HG02798 (cell line): ENCODE results near the gene CUL4A.
A peak's percentile ranks its signal among the peaks of the same experiment; 100 is the strongest.
"Not testable (repeated sequence)": the region's sequence is repeated elsewhere in the genome, so short reads cannot be mapped to it uniquely, and the experiment has no call there.

Experiments used
- ATAC-seq: cut with Tn5 transposase; IDR thresholded peaks from one replicate; pipeline ENCODE4 v1.9.1; 2021; ENCODE audit warnings: mild to moderate bottlenecking; ENCODE audit not compliant: unreplicated experiment, poor library complexity

Gene CUL4A

DNA sequence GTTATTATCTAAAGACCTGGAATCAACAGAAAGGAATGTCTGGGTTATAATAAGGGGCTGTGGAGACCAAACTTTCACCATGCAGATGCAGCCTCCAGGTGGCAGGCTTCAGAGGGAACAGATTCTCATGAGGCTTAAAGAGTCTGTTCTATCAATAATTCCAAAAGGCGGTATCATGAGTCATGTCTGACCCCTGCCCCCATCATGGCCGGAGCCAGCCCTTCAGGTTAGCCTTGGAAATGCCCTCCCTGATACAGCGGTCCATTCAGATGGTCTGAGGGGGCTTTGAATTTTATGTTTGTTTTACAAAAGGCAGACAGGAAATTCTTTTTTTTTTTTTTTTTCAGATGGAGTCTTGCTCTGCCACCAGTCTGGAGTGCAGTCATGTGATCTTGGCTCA, 66.0 kb downstream of the CUL4A start:
- no peak for ATAC-seq

DNA sequence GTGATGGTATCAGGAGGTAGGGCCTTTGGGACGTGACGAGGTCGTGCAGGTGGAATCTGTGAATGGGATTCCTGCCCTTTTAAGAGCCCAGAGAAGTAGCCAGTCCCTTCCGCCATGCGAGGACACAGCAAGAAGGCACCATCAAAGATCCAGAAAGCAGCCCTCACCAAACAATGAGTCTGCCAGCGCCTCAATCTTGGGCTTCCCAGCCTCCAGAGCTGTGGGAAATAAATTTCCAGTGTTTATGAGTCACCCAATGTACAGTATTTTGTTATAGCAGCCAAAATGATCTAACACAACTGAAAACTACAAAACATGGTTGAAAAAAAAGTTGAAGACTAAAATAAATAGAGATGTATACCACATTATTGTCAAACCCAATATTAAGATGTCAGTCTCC, 70.7 kb downstream of the CUL4A start:
- ATAC-seq = no peak

DNA sequence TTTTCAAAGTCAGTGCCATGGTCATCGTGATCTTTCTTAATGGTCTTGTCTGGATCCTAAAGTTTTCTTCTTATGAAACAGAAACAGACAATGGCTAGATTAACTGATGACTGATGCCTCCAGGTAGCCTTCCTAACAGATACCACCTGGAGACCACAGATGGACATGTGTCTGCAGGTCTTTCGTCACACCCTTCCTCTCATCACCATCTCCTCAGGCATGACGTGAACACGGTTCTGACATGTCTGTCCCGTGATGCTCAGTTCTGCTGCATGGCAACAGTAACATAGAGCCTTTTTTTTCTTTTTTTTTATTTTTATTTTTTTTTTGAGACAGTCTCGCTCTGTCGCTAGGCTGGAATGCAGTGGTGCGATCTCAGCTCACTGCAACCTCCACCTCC, 74.5 kb downstream of the CUL4A start:
- ATAC-seq = no peak

DNA sequence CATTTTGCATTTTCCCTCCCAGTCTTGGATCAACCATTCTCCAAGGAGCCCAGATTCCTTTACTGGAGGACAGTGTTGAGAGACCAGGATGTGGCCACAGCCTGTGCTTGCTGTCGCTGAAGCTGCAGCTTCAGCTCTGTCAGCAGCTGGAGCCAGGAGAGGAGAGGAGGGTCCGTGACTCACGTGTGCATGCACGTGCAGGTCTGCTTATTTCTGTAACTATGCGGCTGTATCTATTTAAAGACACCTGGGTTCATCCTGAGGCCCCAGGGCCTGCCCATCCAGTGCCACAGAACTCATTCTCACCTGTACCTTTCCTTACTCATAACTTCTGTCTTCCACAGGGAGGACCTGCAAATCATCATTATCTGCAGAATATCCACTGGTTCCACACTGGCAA, 79.5 kb downstream of the CUL4A start:
- no peak for ATAC-seq

DNA sequence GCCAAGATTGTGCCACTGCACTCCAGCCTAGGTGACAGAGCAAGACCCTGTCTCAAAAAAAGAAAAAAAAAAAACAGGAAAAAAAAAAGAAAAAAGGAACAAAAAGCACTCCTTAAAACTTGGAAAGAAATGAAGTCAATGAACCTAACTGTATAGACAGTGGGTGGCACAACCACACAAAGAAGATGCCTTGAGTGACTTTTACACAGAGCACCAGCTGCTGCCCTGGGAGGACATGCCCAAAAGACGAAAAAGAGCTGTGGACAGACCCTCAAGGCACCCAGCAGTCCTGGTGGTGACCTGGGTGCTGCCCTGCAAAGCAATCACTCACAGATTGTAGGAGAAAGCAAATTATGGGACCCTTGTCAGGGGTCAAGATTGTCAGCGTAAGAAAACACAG, 81.7 kb downstream of the CUL4A start:
- no peak for ATAC-seq

DNA sequence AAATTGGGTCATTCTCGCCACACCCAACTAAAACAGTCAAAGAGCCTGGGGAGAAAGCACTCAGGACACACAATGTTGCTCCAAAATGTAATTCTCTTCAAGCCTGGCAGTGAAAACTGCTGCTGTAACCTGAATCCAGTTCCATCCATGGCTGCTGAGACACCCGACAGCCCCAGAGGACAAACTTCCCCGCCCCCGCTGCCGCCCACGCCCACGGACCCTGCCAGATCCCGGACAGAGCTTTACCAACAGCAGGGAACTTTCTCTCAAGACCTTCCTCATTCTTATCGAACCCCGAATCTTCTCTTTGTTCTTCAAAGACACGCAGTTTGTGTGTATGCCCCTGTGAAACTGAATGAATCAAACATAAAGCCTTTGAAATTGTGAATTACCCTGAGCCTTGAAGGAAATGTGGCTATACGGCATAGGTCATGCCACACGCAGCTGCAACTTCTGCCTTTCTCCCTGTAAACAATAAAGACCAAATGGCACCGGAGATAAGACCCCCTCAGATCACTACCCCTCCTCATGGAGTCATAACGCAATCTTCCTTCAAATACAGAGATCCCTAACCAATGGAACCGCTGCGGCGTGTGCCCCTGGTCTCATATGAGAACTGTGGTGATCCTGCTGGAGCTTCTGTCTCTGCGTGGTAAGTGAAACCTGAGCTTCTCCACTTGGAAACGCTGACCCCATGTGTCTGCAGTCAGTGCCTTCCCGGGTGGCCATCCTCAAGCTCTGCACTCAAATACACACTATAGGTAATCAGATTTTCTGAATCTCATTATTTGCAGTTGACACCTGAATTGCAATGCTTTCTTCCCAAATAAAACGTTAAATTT, 82.8 kb downstream of the CUL4A start:
- no peak for ATAC-seq

DNA sequence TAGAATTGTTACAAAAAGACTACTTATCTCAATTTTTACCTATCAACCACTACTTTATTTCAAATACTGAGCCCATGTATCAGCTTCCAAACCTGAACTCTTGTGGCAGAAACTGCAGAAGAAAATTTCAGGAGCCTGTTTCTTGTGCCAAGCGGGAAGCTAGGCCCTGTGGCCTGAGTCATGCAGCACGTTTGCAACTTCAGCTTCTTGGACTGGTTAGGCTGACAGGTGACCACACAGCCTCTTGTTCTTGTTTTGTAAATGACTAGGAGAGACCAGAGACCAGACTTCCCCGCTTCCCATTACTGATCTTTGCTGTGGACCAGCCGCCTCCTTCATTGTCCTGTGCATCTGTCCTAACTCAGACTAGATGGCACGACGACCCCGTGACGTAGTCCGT, 84.3 kb downstream of the CUL4A start:
- ATAC-seq = no peak

DNA sequence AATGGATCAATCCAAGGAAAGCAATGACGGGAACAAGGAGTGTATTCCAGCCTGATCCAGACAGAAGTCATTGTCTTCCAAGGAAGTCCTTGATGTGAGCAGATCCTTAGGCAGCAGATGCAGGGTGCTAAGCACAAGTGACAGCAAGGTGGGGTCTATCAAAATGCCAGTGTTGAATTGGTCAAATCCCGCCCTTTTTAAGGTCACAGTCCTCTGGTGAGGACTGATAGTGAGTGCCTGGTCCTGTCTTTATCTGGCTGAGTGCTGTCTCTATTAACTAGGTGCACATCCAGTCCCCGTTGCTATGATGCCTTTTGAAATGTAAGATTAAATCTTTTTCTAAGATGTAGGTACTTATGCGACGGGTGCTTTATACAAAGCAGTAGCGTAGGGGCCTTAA, 86.4 kb downstream of the CUL4A start:
- ATAC-seq = no peak

DNA sequence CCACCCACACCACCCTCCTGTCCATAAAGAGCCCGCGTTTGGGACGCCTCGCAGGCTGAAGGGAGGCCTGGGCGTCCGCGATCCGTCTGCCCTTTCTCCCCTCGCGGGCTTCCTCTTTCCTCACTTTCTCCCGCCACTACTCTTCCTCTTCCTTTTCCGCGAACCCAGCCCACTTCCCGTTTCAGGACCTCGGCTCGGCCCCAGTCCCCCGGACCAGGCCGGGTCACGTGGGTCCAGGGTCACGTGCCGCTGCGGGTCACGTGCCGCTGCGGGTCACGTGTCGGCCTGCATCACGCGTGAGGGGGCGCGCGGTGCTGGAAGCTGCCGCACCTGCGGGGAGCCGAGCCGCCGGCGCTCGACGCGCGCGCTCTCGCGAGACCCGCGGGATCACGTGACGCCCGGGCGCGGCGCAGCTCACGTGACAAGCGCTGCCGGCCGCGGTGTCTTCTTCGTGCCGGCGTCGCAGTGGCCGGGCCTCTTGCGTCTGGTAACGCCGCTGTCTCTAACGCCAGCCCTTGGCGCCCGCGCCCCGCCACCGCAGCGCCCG, 87.5 kb downstream of the CUL4A start, which contains the start of gene LAMP1:
Gene LAMP1 (plus strand): TSS at position 417 of the 547 bp plus-strand sequence. CDS start 196 bp downstream, outside the sequence.
- ATAC-seq = peak; percentile 87

DNA sequence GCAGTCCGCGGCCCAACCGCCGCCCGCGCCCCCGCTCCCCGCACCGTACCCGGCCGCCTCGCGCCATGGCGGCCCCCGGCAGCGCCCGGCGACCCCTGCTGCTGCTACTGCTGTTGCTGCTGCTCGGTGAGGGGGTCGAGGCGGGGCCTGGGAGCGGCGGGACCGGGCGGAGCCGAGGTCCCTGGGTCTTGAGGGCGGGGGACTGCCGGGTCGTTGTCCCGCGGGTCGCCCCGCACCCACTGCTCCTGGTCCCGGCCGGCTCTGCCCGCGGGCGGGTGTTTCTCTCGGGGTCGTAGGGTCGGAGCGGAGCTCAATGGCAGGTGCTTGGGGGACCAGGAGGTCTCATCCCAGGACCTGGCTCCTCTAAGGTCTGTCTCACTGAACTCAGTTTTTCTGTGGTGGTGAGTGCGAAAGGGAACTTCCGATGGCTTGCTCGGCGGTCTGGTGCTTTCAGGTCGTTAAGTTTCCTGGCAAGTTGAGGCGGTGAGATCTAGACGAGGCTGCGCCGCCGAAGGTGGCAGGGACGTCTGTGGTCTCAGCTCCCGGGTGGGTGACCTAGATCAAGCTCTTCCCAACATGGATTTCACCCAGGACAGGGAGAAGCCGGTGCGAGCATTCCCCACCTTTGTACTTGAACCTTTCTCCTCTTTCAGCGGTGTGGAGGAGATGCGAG, 88.1 kb downstream of the CUL4A start:
- ATAC-seq = peak; percentile 26

DNA sequence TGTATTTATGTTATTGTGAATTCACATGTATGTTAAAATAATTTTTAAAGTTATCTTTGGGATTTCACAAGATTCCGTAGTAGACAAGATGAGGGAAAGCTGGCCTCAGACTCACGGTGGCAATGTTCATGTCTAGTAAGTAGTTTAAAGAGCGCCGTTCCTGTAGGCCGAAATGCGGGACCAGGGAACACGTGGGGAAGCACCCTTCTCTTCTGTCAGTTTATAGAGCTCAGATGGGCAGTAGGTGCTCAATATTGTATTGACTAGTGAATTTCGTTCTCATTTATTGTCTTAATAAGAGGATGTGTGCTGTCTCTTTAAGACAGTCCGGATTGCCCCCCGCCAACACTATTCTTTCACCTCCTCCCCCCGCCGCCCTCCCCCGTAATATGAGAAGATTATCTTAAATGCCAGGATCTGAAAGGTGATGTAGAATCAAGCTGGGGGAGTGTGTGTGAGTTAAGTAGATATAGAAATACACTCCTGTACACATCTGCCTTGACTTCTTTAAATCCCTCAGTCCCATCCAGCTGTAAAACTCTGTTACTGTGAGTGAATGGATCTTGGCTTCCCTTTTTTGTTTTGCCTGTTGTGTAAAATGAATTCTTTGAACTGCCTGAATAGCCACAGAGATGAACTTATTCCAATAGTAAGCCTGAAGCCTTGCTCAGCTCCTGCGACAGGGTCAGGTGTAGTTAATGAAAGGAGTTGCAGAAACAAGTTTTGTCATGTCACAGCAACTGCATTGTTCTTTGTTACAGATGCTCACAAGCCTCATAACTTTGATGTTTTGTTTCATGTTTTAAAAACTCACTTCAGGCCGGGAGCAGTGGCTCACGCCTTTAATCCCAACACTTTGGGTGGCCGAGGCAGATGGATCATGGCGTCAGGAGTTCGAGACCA, 88.9 kb downstream of the CUL4A start:
- no peak for ATAC-seq

DNA sequence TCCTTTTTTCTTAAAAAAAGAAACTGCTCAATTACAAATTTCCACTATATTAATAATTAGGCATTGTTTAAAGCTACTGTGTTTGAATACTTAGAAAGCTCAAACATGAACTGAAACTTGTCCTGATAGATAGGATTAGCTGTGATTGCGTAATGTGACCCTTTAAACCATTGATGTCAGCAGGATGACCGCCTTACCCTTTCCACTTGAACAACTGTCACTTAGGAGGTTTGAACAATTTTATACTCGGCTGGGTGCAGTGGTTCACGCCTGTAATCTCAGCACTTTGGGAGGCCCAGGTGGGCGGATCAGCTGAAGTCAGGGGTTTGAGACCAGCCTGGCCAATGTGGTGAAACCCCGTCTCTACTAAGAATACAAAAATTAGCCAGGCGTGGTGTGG, 90.5 kb downstream of the CUL4A start:
- ATAC-seq = no peak

DNA sequence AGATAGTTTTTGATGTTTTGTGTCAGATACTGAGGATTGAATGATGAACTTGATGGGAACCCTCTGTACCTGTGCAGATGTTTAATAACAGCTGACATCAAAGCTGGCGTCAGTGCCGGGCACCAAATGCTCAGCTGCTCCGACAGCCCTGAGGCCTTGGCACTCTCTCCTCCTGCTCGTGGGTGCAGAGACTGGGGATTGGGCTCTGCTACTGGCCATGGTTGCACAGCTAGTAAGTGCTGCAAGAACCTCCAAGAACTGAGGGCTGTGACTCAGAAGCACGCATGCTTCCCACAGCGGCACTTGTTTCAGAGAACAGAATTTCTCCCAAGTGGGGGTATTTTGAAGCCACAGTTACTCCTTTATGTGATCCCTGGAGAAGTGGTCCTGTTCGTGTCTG, 93.6 kb downstream of the CUL4A start:
- no peak for ATAC-seq

DNA sequence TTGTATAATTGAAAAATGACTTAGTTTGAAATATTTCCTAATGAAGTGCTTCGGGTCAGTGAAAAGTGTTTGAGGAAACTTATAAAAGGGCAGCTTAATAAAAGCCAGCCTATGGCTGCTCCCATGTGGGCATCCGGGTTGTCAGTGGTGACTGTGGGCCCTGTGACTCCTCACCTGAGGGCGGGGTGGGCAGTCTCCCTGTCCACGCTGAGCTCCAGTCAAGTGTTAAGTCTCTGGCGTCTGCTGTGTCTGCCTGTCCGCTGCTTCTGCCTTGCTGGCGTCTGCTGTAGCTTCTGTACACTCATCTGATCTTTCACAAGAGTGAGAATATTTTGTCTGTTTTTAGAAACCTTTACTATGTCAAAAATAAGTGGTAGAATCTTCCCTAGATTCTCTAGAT, 94.7 kb downstream of the CUL4A start:
- no peak for ATAC-seq

DNA sequence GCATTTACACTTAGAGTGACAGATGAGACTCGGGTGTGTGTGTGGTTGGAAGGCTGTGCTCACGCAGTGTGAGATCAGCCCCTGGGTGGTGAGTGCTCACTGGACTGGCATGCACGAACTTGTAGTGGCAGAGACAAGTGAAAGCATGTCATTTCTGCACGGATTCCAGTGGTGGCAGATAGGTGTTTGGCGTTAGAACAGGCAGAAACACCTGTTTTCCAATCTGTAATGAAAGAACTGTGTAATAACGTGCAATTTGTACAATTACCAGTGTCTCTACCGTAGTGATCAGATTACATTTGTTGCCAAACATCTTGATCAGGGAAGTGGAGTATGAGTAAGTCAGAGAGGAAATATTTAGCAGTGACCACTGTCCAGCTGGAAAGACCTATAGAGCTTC, 95.8 kb downstream of the CUL4A start:
- no peak for ATAC-seq

DNA sequence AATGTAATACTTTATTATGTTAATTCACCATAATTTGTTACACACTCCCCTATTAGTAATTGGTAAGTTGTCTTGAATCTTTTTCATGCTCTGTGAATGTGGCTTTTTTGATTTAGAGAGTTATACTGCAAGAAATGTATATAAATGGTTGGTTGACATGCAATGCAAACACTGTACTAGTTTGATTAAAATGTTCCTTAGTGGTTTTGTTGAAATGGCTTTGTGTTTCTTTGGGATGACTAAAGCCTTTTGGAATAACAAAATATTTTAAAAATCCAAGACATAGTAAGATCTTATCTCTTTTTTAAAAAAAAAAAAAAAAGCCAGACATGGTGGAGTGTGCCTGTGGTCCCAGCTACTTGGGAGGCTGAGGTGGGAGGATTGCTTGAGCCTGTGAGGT, 98.1 kb downstream of the CUL4A start:
- no peak for ATAC-seq

DNA sequence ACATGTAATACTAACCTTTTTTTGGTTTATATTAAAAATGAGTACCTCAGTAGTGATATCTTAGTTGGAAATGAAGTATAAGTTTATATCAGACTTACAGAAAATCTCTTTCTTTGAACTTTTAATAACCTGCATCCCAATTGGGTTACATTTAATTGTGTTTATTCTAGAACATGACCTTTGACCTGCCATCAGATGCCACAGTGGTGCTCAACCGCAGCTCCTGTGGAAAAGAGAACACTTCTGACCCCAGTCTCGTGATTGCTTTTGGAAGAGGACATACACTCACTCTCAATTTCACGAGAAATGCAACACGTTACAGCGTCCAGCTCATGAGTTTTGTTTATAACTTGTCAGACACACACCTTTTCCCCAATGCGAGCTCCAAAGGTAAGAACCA, 100.1 kb downstream of the CUL4A start:
- ATAC-seq = no peak

DNA sequence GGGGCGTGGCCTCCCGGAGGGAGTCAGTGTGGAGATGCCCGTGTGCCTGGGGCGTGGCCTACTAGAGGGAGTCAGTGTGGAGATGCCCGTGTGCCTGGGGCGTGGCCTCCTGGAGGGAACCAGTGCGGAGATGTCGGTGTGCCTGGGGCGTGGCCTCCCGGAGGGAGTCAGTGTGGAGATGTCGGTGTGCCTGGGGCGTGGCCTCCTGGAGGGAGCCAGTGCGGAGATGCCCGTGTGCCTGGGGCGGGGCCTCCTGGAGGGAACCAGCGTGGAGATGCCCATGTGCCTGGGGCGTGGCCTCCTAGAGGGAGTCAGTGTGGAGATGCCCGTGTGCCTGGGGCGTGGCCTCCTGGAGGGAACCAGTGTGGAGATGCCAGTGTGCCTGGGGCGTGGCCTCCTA, 104.7 kb downstream of the CUL4A start:
- not testable (repeated sequence) for ATAC-seq

DNA sequence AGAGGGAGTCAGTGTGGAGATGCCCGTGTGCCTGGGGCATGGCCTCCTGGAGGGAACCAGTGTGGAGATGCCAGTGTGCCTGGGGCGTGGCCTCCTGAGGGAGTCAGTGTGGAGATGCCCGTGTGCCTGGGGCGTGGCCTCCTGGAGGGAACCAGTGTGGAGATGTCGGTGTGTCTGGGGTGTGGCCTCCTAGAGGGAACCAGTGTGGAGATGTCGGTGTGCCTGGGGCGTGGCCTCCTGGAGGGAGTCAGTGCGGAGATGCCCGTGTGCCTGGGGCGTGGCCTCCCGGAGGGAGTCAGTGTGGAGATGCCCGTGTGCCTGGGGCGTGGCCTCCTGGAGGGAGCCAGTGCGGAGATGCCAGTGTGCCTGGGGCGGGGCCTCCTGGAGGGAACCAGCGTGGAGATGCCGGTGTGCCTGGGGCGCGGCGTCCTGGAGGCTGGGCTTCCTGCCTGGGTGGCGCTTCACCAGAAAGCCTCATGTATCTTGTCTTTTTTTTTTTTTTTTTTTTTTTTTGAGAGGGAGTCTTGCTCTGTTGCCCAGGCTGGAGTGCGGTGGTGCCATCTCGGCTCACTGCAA, 105.6 kb downstream of the CUL4A start:
- ATAC-seq = not testable (repeated sequence)

DNA sequence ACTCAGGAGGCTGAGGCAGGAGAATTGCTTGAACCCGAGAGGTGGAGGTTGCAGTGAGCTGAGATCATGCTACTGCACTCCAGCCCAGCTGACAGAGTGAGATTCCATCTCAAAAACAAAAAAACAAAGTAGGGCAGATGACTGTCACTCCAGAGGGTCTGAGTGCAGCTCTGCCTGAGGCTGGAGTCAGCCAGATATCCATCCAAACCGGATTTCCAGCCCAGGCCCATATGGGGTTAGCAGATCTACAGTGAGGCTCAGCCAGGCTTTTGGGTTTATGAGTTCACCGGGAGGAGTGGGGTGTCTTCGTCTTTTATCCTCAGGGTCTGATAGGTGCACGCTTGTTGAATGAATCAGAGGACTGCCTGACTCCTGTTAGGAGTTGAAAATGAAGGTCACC, 106.6 kb downstream of the CUL4A start:
- no peak for ATAC-seq
